NCI-H1048 (cell line): Measurements from ENCODE around the gene GPSM3.
"Not testable (repeated sequence)": the region's sequence is repeated elsewhere in the genome, so short reads cannot be mapped to it uniquely, and the experiment has no call there.

Experiments used
- DNase-seq: peaks from one replicate; lab custom pipeline; 2025; lab: John Stamatoyannopoulos, UW

GPSM3 gene

DNA sequence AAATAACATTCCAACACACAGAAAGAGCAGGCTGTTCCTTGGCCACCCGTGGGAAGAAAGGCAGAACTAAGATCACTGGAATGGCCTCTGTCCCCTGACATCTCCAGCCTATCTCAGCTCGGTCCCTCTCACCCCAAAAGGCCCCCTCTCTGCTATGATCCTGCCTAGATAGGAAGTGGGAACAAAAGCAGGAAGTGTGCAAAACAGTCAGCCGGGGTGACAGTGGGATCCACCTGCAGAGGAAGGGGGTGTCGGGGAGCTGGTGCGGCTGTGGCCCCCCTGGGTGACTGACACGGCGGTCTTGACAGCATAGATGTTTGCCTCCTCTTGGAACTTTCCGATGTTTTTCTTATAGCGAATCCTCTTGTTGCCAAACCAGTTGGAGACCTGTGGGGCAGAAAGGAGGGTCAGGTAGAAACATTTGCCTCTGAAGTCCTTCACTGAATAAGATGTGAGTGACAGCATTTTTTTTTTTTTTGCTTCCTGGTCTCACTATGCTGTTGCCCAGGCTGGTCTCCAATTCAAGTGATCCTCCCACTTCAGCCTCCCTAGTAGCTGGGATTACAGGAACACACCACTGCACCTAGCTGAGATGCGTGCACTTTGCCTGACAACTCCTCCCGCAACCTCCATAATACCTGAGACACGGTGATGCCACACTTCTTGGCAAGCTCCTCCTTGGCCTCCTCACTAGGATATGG is 5.3 kb downstream of the GPSM3 start:
- no peak for DNase-seq

DNA sequence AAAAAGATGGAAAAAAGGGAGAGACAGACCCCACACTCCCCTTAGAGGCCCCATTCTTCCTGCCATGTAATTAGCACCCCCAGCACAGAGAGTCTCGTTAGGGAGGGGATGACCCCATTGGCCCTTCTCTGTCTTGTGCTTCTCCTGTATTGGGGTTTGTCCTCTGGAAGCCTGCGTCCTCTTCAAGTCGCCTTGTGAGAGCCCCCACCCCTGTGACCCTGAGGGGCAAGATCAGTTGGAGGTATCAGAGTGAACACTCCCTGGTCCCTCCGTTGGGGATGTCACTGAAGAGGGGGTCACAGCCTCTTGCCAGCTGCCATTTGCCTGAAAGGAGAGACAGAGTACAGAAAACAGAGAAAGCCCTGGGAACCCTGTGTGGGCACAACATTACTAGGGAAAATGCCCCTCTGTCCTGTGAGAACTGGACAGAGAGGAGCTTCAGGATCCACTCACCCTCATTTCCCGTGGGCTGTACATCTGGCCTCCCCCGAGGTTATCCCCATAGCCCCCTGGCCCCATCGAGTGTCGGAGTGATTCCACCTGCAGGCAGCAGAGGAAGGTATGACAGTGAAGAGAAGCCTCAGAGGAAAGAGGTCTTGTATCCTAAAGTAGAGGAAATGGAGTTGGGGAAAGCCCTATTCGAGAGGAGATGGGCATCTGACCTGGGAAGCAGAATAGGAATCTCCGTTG is 6.1 kb downstream of the GPSM3 start:
- not testable (repeated sequence) for DNase-seq

DNA sequence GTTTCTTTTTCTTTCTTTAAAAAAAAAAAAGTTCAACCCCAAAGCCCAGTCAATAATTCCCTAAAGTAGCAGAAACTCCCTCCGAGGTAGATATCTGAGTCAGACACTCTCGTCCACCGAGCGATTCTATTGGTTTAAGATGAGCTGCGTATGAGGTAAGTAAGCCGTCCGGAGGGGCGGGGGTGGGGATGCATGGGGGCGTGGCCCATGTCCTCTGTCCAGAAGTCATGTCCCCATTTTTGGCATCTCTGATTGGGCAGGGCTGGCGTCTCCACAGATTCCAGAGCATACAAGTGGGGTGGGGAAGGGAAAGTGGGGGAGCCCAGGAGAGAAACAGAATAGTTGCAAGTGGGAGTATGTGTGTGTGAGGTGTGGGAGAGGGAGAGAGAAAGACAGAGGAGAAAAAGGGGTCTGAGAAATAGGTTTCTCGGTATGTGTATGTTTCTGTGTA is 6.7 kb downstream of the GPSM3 start:
- not testable (repeated sequence) for DNase-seq

DNA sequence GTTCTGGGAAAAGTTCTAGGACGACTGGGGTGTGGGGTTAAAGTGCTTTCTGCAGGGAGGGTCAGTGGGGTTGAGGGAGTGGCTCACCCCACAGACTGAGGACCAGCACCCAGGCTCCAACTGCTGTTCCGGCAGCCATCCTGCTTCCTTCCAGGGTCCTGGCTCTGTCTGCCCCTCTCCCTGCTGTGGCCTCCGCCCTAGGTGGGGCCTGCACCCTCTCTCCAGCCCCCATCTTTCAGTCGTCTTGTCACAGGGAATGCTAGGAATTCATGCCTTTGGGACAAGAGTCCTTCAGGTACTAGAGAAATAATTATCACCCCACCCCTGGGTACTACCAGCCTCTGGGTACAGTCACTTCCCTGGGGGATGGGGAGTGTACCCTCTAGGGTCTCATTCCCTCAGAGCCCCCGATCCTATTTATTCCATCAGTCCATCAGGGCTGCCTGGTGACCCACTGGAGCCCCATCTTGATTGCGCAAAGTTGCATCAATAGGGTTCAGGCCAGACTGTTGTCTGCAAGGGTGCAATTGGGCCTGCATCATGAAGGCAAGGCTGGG is 8.3 kb downstream of the GPSM3 start, which contains the start of gene AGER:
AGER (minus strand) TSS at position 170 of the 557 bp plus-strand sequence; CDS start at position 139, 31 bp downstream.
- no peak for DNase-seq

DNA sequence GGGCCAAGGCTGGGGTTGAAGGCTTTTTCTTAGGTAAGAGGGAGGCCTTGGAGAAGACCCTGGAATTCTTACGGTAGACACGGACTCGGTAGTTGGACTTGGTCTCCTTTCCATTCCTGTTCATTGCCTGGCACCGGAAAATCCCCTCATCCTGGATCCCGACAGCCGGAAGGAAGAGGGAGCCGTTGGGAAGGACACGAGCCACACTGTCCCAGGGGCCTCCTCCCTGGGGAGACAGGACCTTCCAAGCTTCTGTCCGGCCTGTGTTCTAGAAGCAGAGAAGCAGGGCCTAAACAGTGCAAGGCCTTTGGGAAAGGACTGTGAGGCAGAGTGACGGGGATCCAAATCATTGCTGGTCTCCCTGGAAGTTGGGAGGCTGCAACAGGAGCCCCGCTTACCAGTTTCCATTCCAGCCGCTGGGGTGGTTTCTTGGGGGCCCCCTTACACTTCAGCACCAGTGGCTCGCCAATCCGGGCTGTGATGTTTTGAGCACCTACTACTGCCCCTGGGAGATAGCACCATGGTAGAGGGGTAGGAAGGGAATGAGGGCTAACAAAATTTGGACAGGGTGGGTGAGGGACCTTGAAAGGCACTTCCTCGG is 8.9 kb downstream of the GPSM3 start:
- no peak for DNase-seq

DNA sequence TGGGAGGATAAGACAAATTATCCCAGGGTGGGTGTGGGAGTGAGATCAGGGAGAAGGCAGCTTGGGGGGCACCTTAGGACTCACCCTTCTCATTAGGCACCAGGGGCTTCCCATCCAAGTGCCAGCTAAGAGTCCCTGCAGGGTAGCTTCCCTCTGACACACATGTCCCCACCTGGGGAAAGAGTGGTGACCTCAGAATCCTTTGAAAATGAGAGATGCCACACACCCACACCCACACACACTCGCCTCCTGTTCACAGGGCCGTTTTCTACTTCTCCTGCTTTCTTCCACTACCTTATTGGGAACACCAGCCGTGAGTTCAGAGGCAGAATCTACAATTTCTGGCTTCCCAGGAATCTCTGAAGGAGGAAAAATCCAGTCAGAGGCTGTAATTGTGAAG is 9.4 kb downstream of the GPSM3 start:
- DNase-seq = no peak

DNA sequence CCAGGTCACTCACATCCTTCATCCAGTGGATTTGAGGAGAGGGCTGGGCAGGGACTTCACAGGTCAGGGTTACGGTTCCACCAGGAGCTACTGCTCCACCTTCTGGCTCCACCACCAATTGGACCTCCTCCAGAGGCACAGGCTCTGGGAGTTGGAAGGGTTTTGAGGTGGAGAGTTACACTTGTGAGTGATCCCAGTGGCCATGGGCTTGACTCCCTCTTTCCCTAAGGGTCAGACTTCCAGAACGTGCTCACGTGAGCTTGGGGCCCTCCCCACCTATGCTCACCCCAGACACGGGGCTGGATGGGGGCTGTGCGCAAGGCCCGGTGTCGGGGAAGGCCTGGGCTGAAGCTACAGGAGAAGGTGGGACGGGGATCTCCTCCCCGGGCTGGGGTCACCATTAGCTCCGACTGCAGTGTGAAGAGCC is 9.9 kb downstream of the GPSM3 start:
- no peak for DNase-seq

DNA sequence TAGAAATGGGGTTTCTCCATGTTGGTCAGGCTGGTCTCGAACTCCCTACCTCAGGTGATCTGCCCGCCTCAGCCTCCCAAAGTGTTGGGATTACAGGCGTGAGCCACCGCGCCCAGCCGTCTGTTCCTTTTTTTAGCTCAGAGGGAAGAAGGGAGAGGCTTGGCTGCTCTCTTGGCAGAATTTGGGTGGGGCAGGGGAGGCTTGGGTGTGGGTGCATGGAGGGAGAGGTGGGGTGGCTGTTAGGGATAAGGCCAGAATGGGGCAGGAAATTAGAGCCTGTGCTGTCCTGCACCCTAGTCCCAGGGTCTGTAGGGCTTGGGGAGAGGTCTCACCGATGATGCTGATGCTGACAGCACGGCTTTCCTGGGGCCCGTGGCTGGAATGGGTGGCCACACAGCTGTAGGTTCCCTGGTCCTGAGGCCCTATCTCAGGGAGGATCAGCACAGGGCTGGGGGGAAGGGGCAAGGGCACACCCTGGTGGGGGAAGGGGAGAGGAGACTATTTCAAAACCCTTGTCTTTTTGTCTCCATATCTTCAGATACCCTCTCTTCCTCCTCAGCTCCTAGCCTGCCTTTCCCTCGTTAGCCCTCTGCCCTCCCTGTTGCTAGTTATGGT is 10.4 kb downstream of the GPSM3 start:
- no peak for DNase-seq

DNA sequence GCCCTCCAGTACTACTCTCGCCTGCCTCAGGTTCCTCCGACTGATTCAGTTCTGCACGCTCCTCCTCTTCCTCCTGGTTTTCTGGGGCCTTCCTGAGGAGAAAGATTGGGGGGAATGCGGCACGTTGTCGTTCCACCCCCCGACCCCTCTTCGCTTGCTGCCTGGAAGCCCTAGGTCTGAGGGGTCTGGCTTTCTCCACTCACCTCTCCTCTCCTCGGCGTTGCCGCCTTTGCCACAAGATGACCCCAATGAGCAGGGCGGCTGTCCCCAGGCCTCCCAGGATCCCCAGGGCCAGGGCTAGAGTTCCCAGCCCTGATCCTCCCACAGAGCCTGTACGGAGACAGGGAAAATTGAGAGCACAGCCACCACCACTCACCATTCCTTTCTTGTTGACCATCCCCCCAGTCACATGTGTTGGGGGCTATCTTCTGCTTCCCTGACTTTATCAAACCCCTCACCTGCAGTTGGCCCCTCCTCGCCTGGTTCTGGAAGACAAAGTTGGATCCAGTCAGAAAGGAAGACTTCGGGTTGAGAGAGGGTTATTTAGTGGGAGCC is 11.2 kb downstream of the GPSM3 start:
- DNase-seq = no peak

DNA sequence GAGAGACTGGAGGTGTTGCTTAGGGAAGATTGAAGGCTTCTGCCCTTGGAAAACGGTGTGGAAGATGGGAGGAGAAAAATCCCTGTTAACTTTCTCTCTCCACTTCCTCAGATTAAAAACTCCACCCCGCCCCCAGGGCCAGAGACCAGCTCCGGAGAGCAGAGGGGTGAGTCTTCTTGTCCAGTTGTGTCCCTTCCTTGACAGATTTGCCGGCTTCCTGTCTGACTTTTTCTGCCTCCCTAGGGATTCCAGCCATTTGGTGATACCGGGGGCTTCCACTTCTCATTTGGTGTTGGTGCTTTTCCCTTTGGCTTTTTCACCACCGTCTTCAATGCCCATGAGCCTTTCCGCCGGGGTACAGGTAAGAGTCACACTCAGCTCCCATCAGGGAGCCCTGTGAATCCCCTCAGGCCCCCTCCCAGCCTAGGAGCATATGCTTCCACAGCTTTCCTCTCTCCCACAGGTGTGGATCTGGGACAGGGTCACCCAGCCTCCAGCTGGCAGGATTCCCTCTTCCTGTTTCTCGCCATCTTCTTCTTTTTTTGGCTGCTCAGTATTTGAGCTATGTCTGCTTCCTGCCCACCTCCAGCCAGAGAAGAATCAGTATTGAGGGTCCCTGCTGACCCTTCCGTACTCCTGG is 12.6 kb downstream of the GPSM3 start:
- no peak for DNase-seq

DNA sequence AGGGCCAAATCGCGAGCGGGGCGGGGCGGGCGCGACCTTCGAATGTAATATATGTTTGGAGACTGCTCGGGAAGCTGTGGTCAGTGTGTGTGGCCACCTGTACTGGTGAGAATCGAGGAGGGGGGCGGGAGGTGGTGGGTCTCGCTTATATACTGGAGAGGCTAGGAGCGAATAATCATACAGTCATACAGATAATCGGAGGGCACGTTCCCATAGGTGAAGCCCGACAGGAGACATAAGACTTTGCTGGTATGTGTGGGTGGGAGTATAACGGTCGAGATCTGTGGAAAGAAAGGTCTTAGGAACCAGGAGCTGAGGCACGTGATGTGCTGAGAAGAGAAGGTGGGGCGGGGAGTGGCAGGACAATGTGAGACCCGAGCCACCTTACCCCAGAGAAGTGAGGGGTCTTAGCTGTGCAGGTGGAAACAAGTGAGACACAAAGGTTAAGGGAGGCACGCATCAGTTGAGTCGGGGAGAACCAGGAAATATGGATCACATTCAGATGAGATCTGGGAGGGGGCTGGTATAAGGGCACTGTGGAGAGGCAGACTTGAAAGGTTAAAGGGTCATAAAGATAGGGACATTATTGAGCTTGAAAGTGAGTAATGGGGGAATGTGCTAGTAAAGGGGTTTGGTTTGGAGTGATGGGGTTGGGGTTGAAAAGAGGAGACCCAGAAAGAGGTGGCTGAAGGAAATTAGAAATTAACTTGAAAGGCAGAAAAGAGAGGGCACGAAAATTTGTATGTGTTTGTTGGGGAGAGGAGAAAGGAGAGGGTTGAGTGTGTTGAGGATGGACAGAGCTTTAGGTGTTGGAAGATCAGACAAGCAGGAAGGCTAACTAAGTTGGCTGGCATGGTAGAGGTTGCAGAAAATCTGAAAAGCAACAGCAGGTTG is 13.6 kb downstream of the GPSM3 start:
- DNase-seq = no peak

DNA sequence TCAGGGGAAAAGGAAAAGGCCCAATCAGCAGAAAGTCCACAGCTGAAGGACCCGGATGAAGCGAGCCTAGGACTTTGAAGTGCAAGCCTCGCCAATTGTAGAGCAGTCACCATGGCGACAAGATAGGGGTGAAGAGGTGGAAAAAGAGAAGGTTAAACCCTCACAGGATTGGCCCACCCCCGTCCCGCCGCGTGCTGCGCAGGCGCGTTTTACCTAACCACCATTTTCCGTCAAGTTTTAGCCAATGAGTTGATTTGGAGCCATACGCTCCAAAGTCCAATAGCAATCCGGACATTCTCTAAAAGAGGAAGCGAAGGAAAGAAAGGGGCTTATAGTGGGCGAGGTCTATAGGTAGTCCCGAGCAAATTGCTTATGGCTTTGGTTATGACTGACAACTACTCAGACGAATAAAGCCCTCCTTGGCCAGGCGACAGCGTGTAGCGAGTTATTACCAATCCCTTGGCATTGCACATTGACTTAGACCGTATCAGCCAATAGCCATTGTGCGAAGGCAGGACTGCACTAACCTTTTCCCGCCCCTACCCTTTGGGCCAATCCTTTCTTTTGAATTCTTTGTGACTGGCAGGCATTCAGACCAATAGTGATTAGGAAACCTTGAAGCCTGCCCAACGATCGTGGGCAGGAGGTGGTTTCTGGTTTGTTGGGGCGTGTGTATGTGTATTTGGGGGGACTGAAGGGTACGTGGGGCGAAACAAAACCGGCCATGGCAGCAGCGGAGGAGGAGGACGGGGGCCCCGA is 14.5 kb downstream of the GPSM3 start, which contains the start of gene RNF5:
RNF5 (plus strand) TSS at position 618 of the 759 bp plus-strand sequence; CDS start at position 725, 107 bp downstream.
- DNase-seq = peak; percentile 99

DNA sequence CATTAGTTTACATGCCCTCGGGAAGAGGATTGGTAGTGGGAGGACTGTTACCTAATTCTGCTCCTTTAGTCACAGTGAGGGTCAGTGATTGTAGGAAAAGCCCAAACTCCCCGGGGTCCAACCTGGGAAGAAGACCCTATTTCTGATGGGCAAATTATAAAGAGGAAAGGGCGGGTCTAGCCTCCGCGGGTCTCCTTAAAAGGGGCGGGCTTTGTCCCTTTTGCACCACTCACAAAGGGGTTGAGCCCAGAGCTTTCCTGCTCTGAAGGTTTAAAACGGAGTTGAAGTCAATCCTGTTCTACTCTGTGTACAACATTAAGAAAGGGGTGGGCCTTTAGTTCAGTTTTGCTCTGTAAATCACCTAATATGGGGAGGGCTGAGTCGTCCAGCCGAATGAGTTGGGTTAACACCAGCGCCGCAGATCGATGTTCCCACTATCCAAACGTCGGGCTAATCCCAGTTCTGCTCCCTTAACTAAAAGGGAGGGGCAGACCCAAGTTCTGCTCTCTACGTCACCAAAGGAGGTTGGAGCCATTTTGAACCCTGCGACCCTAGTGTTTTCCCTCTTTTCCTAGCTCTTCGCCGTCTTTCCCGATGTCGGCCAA is 15.2 kb downstream of the GPSM3 start:
- no peak for DNase-seq

DNA sequence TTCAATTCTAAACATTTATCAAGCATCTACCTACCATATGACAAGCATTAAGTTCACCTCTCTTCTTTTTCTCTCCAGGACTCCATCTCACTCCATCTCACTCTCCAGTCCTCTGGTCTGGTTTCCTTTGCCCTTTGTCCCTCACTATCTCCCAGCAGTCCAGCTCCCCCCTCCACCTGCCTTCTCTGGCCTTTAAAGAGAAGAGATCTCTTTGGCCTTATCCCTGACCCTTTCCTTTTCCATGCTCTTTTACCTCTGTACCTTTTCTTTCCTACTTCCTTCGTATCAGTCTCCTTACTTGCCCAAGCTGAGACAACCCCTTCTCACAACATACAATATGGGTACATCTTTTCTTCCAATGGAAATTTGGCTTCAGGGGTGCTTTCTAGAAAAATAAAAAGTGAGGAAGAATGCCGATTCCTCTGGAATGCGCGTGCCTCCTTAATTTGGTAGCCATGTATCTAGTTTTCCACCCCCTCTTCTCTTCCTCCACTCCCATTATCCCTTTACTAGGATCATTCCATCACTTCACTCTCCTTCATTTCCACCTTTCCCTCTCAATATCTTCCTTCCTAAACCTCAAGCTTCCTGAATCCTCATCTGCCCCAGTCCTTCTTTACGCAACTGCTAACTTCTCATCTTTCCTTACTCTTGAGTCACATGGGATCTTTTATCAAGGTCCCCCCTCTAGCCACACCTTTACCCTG is 15.8 kb downstream of the GPSM3 start:
- no peak for DNase-seq

DNA sequence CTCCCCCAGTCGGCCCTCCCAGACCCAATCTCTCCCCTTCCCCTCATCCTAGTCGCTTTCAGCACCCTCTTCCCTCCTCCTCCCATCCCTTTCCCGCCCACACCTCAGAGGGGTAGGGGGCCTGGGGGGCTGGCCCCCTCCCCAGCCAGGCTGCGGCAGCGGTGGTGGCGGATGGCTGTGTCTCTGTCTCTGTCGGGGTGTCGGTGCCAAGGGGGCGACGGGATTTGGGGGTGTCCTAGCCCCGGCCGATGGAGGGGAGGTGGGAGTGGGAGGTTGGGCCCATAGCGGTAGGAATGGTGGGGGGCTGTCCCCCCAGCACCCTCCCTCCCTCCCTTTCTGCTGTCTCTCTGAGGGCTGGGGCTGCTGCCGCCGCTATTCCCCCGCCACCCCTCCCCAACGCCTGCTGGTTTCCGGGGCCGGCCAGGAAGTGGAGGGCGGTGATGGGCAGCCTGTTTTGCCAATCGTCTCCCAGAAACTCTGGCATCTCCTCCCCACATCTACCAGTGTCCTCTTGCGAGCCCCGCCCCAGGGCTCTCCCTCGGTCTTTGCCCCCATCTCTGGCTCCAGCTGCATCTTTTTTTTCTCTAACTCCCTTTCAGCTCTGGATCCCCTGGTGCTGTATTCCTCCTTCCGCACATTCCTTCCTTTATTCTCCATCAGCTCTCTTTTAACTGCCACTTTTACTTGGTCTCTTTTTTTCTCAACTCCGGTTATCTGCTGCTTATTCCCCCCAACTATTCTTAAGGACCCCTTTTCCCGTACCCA is 16.6 kb downstream of the GPSM3 start, which contains the start of gene AGPAT1:
AGPAT1 (minus strand) TSS at position 374 of the 765 bp plus-strand sequence. CDS start 4,588 bp downstream, outside the sequence.
- peak; percentile 84 for DNase-seq

DNA sequence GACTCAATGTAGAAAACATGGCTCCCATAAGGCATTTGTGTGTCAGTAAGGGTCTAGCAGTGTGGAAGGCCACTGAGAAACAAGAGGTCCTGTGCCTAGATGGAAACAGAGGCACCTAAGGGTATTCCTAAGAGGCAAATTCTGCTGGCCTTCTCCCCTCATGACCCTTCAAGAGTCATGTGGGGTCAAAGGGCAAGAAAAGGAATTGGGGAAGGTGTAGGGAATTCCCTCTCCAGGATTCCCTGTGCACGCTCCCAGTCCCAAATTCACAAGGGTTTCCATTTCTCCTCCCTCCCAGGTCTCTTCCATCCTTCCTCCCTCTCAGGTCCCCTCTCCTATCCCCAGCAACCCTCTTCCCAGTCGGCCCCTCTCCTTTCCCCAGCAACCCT is 17.1 kb downstream of the GPSM3 start:
- no peak for DNase-seq

DNA sequence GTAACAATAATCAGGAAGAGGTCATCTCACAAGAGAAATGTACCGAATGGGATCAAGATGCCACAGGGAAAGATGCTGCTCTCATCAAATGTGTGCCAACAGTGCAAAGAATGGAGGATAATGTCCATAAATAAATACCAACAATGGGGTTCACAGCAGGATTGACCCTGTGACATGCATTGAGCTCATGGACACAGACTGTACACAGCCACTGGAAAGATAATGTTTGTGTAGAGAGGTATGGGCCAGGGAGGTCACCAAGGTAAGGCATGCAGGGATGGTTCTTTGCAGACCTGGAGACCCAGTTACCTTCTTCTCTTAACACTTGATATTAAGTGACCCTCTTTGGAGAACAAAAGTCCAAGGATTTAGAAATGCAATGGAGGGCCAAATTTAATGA is 18.0 kb downstream of the GPSM3 start:
- no peak for DNase-seq
